ENCODE measurements around the gene MMP24OS.

Gene MMP24OS

GRCh38 chr20:35305682-35306556, 28.0 kb upstream of the MMP24OS start:
- DNase-seq = no peak

GRCh38 chr20:35304956-35305355, 27.0 kb upstream of the MMP24OS start:
- DNase-seq = no peak

- peak; percentile 71 for DNase-seq
Measured at GRCh38 chr20:35303735-35304491, 26.0 kb upstream of the MMP24OS start.

- no peak for DNase-seq
Measured at GRCh38 chr20:35303382-35303734, 25.4 kb upstream of the MMP24OS start.

GRCh38 chr20:35302421-35303335, 24.8 kb upstream of the MMP24OS start:
- no peak for DNase-seq

- DNase-seq = no peak
Measured at GRCh38 chr20:35301426-35301825, 23.5 kb upstream of the MMP24OS start.

- DNase-seq = no peak
Measured at GRCh38 chr20:35300469-35301262, 22.7 kb upstream of the MMP24OS start.

- DNase-seq = no peak
Measured at GRCh38 chr20:35299780-35300179, 21.9 kb upstream of the MMP24OS start.

- no peak for DNase-seq
Measured at GRCh38 chr20:35298264-35298663, 20.3 kb upstream of the MMP24OS start.

- no peak for DNase-seq
Measured at GRCh38 chr20:35297740-35298139, 19.8 kb upstream of the MMP24OS start.

GRCh38 chr20:35297155-35297554, 19.2 kb upstream of the MMP24OS start:
- DNase-seq = no peak

- DNase-seq = no peak
Measured at GRCh38 chr20:35296101-35296554, 18.2 kb upstream of the MMP24OS start.

- DNase-seq = no peak
Measured at GRCh38 chr20:35295674-35296073, 17.8 kb upstream of the MMP24OS start.

GRCh38 chr20:35295058-35295457, 17.1 kb upstream of the MMP24OS start:
- DNase-seq = no peak

GRCh38 chr20:35294293-35294685, 16.4 kb upstream of the MMP24OS start:
- no peak for DNase-seq

GRCh38 chr20:35293303-35294292, 15.7 kb upstream of the MMP24OS start:
- no peak for DNase-seq

- no peak for DNase-seq
Measured at GRCh38 chr20:35292504-35293285, 14.8 kb upstream of the MMP24OS start.

- no peak for DNase-seq
Measured at GRCh38 chr20:35291654-35292503, 14.0 kb upstream of the MMP24OS start, which contains the start of gene FAM83C. Gene FAM83C, minus strand, starts transcription at chr20:35292425. Its CDS starts 121 bp downstream, at chr20:35292304.

GRCh38 chr20:35290887-35291417, 13.0 kb upstream of the MMP24OS start:
- DNase-seq = no peak

All from NCI-H774 (cell line).